Neural progenitor cell (in vitro differentiated cells): ENCODE measurements around the gene ZDHHC14.

Experiments
- EZH2phosphoT487 ChIP-seq: fragments of 200-600 bp; sonication (generic); IDR thresholded peaks from 2 replicates; pipeline ENCODE4 v1.6.1; 2017; ENCODE audit warnings: antibody characterized with exemption
- TF ChIP-seq, protein P1 (sequence below): fragments of 200-600 bp; sonication (generic); IDR thresholded peaks from 2 replicates; pipeline ENCODE4 v1.5.1; 2017; ENCODE audit warnings: antibody characterized with exemption, mild to moderate bottlenecking

DNA sequence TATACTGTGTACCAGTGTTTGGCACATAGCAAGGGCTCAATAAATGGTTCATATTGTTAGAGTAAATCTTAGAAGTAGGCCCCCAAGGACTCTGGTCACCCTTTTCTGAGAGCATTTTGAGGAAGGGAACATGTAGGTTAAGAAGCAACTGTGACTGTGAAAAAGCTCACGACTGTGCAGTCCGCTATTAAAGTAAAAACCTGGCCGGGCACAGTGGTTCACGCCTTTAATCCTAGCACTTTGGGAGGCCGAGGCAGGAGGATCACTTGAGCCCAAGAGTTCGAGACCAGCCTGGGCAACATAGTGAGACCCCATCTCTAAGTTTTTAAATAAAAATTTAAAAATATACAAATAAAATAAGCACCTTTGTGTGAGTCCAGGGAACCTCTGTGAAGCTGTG, 5.0 kb downstream of the ZDHHC14 start:
- TF ChIP-seq, protein P1, sequence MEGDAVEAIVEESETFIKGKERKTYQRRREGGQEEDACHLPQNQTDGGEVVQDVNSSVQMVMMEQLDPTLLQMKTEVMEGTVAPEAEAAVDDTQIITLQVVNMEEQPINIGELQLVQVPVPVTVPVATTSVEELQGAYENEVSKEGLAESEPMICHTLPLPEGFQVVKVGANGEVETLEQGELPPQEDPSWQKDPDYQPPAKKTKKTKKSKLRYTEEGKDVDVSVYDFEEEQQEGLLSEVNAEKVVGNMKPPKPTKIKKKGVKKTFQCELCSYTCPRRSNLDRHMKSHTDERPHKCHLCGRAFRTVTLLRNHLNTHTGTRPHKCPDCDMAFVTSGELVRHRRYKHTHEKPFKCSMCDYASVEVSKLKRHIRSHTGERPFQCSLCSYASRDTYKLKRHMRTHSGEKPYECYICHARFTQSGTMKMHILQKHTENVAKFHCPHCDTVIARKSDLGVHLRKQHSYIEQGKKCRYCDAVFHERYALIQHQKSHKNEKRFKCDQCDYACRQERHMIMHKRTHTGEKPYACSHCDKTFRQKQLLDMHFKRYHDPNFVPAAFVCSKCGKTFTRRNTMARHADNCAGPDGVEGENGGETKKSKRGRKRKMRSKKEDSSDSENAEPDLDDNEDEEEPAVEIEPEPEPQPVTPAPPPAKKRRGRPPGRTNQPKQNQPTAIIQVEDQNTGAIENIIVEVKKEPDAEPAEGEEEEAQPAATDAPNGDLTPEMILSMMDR = no peak
- no peak for TF ChIP-seq EZH2phosphoT487
